Central memory CD4-positive, alpha-beta T cell (primary cell): ENCODE measurements around the gene LCP1.

ENCODE experiments used
- DNase-seq: peaks from one replicate; pipeline ENCODE4 v3.0.0; 2022

Gene LCP1

DNA sequence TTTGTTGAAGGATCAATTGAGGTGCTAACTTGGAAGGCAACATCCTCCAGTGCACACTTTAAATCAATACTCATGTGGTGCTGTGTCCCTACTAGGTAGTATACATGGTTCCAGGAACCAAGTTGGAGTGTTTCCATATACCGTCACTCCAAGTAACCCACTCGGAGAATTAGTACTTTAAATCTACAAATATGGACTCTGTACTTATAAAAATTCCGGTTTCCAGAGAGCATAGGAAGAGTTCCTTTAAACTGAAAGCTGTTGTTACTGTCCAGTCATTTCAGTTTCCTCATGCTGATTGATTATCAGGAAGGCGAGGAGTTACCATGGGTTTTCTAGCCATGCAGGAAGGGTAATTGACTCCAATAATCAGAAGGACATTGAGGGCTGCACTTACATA, 84.3 kb downstream of the LCP1 start:
- no peak for DNase-seq

- no peak for DNase-seq
These were observed 85.0 kb downstream of the LCP1 start for GRCh38 chr13:46097015-46097414.

DNA sequence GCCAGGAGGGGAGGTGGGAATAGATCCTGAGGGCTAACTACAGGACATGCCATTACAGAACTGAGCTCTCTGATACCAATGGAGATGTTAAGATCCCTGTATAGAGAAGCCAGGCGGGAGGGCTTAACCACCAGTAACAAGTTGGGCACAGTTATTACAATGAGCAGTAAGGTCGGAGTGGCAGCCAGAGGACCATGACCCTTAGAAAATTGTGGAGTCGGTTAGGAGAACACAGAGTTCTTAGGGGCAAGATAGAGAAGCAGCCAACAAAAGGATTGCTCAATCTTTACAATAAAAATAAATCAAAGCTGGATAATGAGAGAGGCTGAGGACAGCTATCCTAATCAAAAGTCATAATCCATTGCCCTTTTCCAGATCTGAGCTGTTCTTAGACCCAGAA, 87.5 kb downstream of the LCP1 start:
- no peak for DNase-seq

GRCh38 chr13:46088821-46089562, 93.0 kb downstream of the LCP1 start:
- DNase-seq, result no peak

DNA sequence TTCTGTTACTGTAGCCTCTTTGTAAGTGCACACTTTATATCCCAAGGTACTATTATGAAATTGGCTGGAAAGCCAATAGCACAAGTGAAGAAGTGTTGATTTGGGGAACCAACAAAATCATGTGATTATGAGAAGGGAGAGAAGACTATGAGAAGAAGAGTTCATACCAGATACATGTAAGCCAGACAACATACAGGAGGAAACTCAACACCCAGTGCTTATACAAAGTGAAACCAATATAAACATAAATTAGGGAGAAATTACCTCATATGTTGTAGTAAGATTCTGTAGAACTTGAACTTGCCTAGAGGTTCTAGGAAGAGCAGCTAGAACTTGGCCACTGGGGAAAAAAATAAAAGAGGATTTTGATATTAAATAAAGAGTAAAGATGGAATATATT, 94.5 kb downstream of the LCP1 start:
- DNase-seq, result no peak

DNA sequence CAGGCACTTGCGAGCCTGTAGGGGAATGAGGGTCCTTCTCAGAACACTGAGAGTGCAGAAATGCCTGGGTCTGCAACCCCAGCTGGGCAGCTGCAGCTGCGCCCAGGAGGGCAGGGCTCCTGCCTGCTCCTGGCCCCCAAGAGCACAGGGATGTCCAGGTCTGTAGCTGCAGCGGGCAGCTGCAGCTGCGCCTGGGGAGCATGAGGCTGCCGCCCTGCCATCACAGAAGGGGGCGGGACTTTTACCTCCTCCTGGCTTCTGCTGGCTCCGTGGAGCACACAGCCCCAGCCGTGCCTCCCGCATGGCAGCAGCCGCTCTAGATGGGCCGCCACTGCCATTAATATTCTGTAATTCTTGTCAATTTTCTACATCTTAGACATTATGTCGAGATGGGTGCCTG, 95.0 kb downstream of the LCP1 start:
- DNase-seq, result no peak

DNA sequence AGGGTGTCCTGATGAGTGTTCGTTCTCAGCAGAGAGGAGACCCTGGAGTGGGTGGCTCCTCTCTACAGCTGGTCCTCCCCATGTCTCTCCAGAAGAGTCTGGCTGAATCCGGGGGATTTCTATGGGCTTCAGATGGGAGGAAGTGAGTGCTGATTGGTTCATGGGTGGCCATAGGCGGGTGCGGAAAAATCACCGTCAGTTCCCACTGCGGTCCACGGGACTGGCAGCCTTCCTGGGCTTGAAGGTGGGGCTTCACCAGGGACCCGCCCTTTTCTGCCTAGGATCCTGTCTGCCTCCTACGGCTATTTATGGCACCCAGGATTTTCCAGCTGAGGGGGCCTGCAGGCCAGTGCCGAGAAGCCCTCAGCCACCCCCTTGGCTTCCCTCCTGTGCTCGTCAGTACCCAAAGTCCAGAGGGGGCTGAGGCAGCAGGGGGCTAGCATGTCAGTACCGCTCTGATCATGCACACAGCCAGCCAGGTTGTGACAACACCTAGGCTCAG, 95.5 kb downstream of the LCP1 start:
- DNase-seq, result no peak

GRCh38 chr13:46085737-46086136, 96.2 kb downstream of the LCP1 start:
- no peak for DNase-seq

DNA sequence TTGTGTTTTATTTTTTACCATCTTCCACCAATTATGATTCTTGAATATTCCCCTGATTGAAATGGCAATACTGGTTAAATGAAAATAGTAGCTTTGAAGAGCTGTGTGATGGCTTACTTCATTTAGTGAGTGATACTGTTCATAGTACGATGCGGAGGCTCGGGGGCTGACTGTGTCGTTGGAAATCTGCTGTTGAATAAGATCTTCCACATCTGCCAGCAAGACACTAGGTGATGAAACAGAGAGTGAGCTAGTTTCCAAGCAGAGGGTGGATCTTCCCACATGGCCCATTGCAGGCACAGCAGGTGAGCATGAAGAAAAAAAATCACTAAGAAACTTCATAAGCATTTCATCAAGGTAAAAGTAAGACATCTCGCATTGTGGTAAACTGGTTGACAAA, 99.7 kb downstream of the LCP1 start:
- no peak for DNase-seq

GRCh38 chr13:46079770-46080169, 102.2 kb downstream of the LCP1 start:
- DNase-seq, result no peak

GRCh38 chr13:46077265-46077664, 104.7 kb downstream of the LCP1 start:
- DNase-seq, result no peak

DNA sequence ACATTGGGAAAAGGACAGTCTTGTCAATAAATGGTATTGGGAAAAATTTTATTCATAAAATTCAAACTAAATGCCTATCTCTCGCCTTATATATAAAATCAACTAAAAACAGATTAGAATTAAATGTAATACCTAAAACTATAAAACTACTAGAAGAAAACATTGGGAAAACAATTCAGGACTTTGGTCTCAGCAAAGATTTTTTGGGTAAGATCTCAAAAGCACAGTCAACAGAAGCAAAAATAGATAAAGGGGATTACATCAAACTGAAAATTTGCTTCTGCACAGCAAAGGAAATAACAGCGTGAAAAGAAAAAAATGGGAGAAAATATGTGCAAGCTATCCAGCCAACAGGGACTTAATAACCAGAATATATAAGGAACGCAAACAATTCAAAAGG, 105.2 kb downstream of the LCP1 start:
- no peak for DNase-seq
